Measurements from ENCODE around the gene SLC22A2. TPM values are rescaled to one million over a fixed set of nuclear protein-coding genes. Genes with fewer than 3 reads are reported as not detected.

Gene SLC22A2
- total RNA-seq, 1 donor from 2014 or later, result not detected

- intact Hi-C loops (cut with DNase I), result no loop called here
- no peak for DNase-seq (ENCODE audit: low spot score)
Observed at GRCh38 chr6:160275511-160276003, 16.9 kb upstream of the SLC22A2 start.

GRCh38 chr6:160274871-160275510 is 16.4 kb upstream of the SLC22A2 start:
- DNase-seq (ENCODE audit: low spot score), result no peak
- intact Hi-C loops (cut with DNase I), result no loop called here

- intact Hi-C loops (cut with DNase I), result no loop called here
- DNase-seq (ENCODE audit: low spot score), result no peak
Observed at GRCh38 chr6:160273750-160274149, 15.1 kb upstream of the SLC22A2 start.

GRCh38 chr6:160273196-160273595 is 14.6 kb upstream of the SLC22A2 start:
- DNase-seq (ENCODE audit: low spot score), result no peak
- intact Hi-C loops (cut with DNase I), result no loop called here

GRCh38 chr6:160272707-160273106 is 14.1 kb upstream of the SLC22A2 start:
- intact Hi-C loops (cut with DNase I), result no loop called here

GRCh38 chr6:160270347-160270746 is 11.7 kb upstream of the SLC22A2 start:
- intact Hi-C loops (cut with DNase I), result no loop called here
- no peak for DNase-seq (ENCODE audit: low spot score)

More at GRCh38 chr6:160272707-160273106, 14.1 kb upstream of the SLC22A2 start:
- no peak for DNase-seq (ENCODE audit: low spot score)

- DNase-seq (ENCODE audit: low spot score), result no peak
- intact Hi-C loops (cut with DNase I), result no loop called here
Observed at GRCh38 chr6:160269771-160270170, 11.2 kb upstream of the SLC22A2 start.

GRCh38 chr6:160269023-160269521 is 10.5 kb upstream of the SLC22A2 start:
- no peak for DNase-seq (ENCODE audit: low spot score)
- intact Hi-C loops (cut with DNase I), result no loop called here

- no peak for DNase-seq (ENCODE audit: low spot score)
- intact Hi-C loops (cut with DNase I), result no loop called here
Observed at GRCh38 chr6:160267102-160267501, 8.5 kb upstream of the SLC22A2 start.

- DNase-seq (ENCODE audit: low spot score), result no peak
- intact Hi-C loops (cut with DNase I), result no loop called here
Observed at GRCh38 chr6:160265869-160266476, 7.4 kb upstream of the SLC22A2 start.

GRCh38 chr6:160264061-160264612 is 5.5 kb upstream of the SLC22A2 start:
- intact Hi-C loops (cut with DNase I), result no loop called here

GRCh38 chr6:160263196-160263939 is 4.7 kb upstream of the SLC22A2 start:
- intact Hi-C loops (cut with DNase I), result no loop called here
- no peak for DNase-seq (ENCODE audit: low spot score)

More at GRCh38 chr6:160264061-160264612, 5.5 kb upstream of the SLC22A2 start:
- DNase-seq (ENCODE audit: low spot score), result no peak

- DNase-seq (ENCODE audit: low spot score), result no peak
- intact Hi-C loops (cut with DNase I), result no loop called here
Observed at GRCh38 chr6:160261991-160262680, 3.5 kb upstream of the SLC22A2 start.

GRCh38 chr6:160260803-160261450 is 2.3 kb upstream of the SLC22A2 start:
- DNase-seq (ENCODE audit: low spot score), result no peak
- intact Hi-C loops (cut with DNase I), result no loop called here

- intact Hi-C loops (cut with DNase I), result no loop called here
- no peak for DNase-seq (ENCODE audit: low spot score)
Observed at GRCh38 chr6:160260367-160260766, 1.7 kb upstream of the SLC22A2 start.

GRCh38 chr6:160259598-160259997 is 977 bp upstream of the SLC22A2 start:
- intact Hi-C loops (cut with DNase I), result no loop called here
- DNase-seq (ENCODE audit: low spot score), result no peak

- no peak for DNase-seq (ENCODE audit: low spot score)
- intact Hi-C loops (cut with DNase I), result no loop called here
Observed at GRCh38 chr6:160259143-160259425, 463 bp upstream of the SLC22A2 start.

GRCh38 chr6:160256445-160256844 is 2.2 kb downstream of the SLC22A2 start:
- intact Hi-C loops (cut with DNase I), result no loop called here
- DNase-seq (ENCODE audit: low spot score), result no peak

Measured in cardiac septum (tissue), 1 donor.